Nephron progenitor cell (in vitro differentiated cells): Measurements from ENCODE around the gene PRUNE1.

Source experiments
- DNase-seq: peaks from one replicate; pipeline ENCODE4 v3.0.0; 2021
- H3K27ac Mint-ChIP-seq: 2 replicates; pipeline ENCODE4 v1.8.0; 2021; ENCODE audit warnings: mild to moderate bottlenecking, moderate library complexity, mixed read lengths
- H3K27me3 Mint-ChIP-seq: 2 replicates; pipeline ENCODE4 v1.8.0; 2021; ENCODE audit warnings: mild to moderate bottlenecking, low read depth, mixed read lengths; ENCODE audit not compliant: poor library complexity
- H3K36me3 Mint-ChIP-seq: 2 replicates; pipeline ENCODE4 v1.8.0; 2021; ENCODE audit warnings: low read depth, mixed read lengths
- H3K4me1 Mint-ChIP-seq: 2 replicates; pipeline ENCODE4 v1.8.0; 2021; ENCODE audit warnings: mixed read lengths
- H3K4me3 Mint-ChIP-seq: 2 replicates; pipeline ENCODE4 v1.8.0; 2021; ENCODE audit warnings: mild to moderate bottlenecking, moderate library complexity, mixed read lengths
- H3K9me3 Mint-ChIP-seq: 2 replicates; pipeline ENCODE4 v1.8.0; 2021; ENCODE audit warnings: mild to moderate bottlenecking, moderate library complexity, mixed read lengths
- TF ChIP-seq, protein P1 (sequence below): fragments of 200-600 bp; sonication (generic); IDR thresholded peaks from 2 replicates; pipeline ENCODE4 v1.5.0; 2021; ENCODE audit warnings: antibody characterized with exemption

Gene PRUNE1

DNA sequence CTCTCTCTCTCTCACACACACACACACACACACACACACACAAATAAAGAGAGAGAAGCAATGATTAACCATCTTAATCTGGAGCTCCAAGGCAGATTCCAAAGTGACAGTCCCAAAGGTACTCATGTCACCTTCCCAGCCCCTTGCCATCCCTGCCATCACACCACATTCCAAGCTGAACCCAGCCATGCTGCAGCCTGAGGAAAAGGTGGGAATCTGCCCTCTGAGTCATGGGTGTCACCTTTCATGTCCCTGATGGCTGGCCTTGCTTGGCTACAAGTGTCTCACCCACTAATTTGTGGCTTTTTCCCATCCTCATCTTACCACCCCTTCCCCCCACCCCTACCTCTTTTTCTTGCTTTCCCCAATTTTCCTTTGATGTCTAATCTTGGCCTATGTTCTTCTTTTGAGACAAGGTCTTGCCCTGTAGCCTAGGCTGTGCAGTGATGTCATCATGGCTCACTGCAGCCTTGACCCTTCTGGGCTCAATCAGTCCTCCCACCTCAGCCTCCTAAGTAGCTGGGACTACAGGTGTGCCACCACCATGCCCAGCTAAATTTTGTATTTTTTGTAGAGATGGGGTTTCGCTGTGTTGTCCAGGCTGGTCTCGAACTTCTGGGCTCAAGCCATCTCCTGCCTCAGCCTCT lies 22.9 kb upstream of the PRUNE1 start:
- H3K36me3 Mint-ChIP-seq = no peaks in the 10 kb centered on the region

DNA sequence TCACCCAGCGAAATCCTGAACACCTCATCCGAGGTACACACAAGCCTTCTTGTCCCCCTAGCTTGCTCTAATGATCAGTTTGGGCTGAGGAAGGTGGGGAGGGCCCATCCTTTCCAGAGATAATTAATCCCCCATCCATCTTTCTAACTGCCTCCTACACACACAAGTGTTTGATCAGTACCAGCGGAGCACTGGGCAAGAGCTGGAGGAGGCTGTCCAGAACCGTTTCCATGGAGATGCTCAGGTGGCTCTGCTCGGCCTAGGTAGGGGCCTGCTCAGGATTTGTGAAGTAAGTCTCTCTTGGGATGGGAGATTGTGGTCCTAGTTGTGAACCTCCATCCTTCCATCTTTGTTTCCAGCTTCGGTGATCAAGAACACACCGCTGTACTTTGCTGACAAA lies 20.3 kb upstream of the PRUNE1 start:
- no peak for DNase-seq
- H3K4me3 Mint-ChIP-seq = no peak overlapping the region
- no peaks in the 10 kb centered on the region for H3K36me3 Mint-ChIP-seq
- TF ChIP-seq, protein P1, sequence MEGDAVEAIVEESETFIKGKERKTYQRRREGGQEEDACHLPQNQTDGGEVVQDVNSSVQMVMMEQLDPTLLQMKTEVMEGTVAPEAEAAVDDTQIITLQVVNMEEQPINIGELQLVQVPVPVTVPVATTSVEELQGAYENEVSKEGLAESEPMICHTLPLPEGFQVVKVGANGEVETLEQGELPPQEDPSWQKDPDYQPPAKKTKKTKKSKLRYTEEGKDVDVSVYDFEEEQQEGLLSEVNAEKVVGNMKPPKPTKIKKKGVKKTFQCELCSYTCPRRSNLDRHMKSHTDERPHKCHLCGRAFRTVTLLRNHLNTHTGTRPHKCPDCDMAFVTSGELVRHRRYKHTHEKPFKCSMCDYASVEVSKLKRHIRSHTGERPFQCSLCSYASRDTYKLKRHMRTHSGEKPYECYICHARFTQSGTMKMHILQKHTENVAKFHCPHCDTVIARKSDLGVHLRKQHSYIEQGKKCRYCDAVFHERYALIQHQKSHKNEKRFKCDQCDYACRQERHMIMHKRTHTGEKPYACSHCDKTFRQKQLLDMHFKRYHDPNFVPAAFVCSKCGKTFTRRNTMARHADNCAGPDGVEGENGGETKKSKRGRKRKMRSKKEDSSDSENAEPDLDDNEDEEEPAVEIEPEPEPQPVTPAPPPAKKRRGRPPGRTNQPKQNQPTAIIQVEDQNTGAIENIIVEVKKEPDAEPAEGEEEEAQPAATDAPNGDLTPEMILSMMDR = no peak
- H3K4me1 Mint-ChIP-seq = peaks cover 52% of the 10 kb centered on the region
- no peaks in the 10 kb centered on the region for H3K9me3 Mint-ChIP-seq
- H3K27ac Mint-ChIP-seq = no peak overlapping the region
- peaks cover 3% of the 10 kb centered on the region for H3K27me3 Mint-ChIP-seq

More for the DNA sequence above, 22.9 kb upstream of the PRUNE1 start:
- Mint-ChIP-seq H3K9me3 (no peaks in the 10 kb centered on the region), H3K27ac (peak overlapping the region; percentile 61), H3K4me3 (no peak overlapping the region), H3K27me3 (peaks cover 3% of the 10 kb centered on the region), H3K4me1 (peaks cover 71% of the 10 kb centered on the region)
- TF ChIP-seq, protein P1 = no peak
- DNase-seq = no peak

DNA sequence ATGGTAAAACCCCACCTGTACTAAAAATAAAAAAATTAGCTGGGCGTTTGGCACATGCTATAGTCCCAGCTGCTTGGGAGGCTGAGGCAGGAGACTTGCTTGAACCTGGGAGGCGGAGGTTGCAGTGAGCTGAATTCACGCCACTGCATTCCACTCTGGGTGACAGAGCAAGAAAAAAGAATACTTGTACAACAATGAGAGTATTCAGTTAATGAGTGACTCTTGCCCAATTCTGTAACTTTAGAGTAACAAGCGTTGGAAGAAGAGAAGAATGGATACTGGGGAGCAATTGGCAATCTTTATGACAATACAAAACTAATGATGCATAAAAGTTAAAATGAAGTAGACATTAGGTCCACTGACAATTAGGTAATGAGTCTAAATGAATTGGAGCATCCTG lies 15.6 kb upstream of the PRUNE1 start:
- no peak for DNase-seq
- H3K27ac Mint-ChIP-seq = no peak overlapping the region
- no peaks in the 10 kb centered on the region for H3K36me3 Mint-ChIP-seq
- H3K4me1 Mint-ChIP-seq = peaks cover 25% of the 10 kb centered on the region
- no peaks in the 10 kb centered on the region for H3K9me3 Mint-ChIP-seq
- no peak overlapping the region for H3K4me3 Mint-ChIP-seq
- peaks cover 5% of the 10 kb centered on the region for H3K27me3 Mint-ChIP-seq
- TF ChIP-seq, protein P1 = no peak

DNA sequence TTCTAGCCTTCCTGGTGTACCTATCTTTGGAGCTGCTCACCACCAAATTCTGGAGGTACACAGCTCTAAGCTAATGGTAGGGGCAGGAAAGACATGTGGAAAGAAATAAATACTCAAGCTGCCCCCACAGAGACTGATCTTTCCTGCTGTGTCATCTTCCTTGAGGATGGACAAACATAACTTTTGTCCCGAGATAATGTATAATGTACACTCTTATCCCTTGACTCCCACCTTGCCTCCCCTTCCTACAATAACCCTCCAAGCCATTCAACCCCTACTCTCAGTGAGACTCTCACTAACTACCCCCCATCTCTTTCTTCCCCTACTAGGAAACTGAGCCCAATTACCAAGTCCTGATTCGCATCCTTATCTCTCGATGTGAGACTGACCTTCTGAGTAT lies 14.0 kb upstream of the PRUNE1 start:
- Mint-ChIP-seq H3K9me3 (no peaks in the 10 kb centered on the region), H3K36me3 (no peaks in the 10 kb centered on the region), H3K4me1 (peaks cover 12% of the 10 kb centered on the region), H3K4me3 (no peak overlapping the region), H3K27me3 (peaks cover 5% of the 10 kb centered on the region), H3K27ac (no peak overlapping the region)
- DNase-seq = no peak
- TF ChIP-seq, protein P1 = no peak

DNA sequence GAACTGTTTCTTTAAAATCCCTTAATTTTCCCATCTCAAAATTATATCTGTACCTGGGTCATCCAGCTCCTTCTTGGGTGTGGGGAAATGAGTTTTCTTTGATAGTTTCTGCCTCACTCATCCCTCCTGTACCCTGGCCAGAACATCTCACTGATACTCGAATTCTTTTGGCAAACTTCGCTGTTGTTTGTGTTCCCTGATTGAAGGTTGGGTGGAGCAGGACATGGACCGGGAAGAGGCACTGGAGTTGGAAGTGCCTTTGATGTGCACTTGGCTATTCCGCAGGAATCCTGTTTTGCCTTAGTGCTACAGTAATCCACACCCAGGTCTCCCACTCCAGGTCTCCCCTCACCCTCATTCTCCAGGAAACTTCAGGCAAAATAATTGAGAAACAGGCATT lies 12.8 kb upstream of the PRUNE1 start:
- H3K27ac Mint-ChIP-seq = no peak overlapping the region
- H3K4me3 Mint-ChIP-seq = no peak overlapping the region
- peaks cover 5% of the 10 kb centered on the region for H3K36me3 Mint-ChIP-seq
- peaks cover 5% of the 10 kb centered on the region for H3K27me3 Mint-ChIP-seq
- peaks cover 12% of the 10 kb centered on the region for H3K4me1 Mint-ChIP-seq
- DNase-seq = no peak
- H3K9me3 Mint-ChIP-seq = no peaks in the 10 kb centered on the region
- TF ChIP-seq, protein P1 = no peak

DNA sequence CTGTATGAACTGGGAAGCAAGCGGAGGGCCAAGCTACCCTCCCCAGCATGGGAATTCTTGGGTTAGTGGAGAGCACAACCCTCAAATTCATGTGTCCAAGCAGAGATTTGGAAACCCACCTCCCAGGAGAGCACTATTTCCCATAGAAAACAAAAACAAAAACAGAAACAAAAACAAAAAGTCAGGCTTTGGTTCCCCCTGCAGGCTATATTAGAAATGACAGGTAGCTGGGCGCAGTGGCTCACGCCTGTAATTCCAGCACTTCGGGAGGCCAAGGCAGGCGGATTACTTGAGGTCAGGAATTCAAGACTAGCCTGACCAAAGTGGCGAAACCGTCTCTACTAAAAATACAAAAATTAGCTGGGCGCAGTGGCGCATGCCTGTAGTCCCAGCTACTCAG lies 12.4 kb upstream of the PRUNE1 start:
- Mint-ChIP-seq H3K4me1 (peaks cover 12% of the 10 kb centered on the region), H3K9me3 (no peaks in the 10 kb centered on the region), H3K27ac (no peak overlapping the region), H3K36me3 (peaks cover 9% of the 10 kb centered on the region), H3K4me3 (no peak overlapping the region), H3K27me3 (peaks cover 5% of the 10 kb centered on the region)
- TF ChIP-seq, protein P1 = peak; percentile 84
- peak; percentile 56 for DNase-seq
